GM21423 (cell line): ENCODE results near the gene MUC2.

ENCODE experiments used
- ATAC-seq: cut with Tn5 transposase; IDR thresholded peaks from one replicate; pipeline ENCODE4 v1.9.1; 2021; ENCODE audit warnings: mild to moderate bottlenecking, moderate library complexity; ENCODE audit not compliant: unreplicated experiment

The MUC2 gene

GRCh38 chr11:1074244-1075221 is at the start of gene MUC2:
TSS of gene MUC2 (plus strand) at chr11:1074874.
- ATAC-seq: no peak

- ATAC-seq: no peak
Observed at GRCh38 chr11:1025410-1026162, 49.1 kb upstream of the MUC2 start.

- ATAC-seq: no peak
Observed at GRCh38 chr11:1026163-1026450, 48.6 kb upstream of the MUC2 start.

- no peak for ATAC-seq
Observed at GRCh38 chr11:1026641-1027482, 47.8 kb upstream of the MUC2 start.

GRCh38 chr11:1027483-1028290 is 47.0 kb upstream of the MUC2 start:
- ATAC-seq: no peak

- no peak for ATAC-seq
Observed at GRCh38 chr11:1028291-1028540, 46.5 kb upstream of the MUC2 start.

GRCh38 chr11:1028616-1029015 is 46.1 kb upstream of the MUC2 start:
- ATAC-seq: no peak

GRCh38 chr11:1029051-1029450 is 45.6 kb upstream of the MUC2 start:
- ATAC-seq: no peak

- no peak for ATAC-seq
Observed at GRCh38 chr11:1029654-1030053, 45.0 kb upstream of the MUC2 start.

- ATAC-seq: no peak
Observed at GRCh38 chr11:1030086-1030485, 44.6 kb upstream of the MUC2 start.

GRCh38 chr11:1030556-1030955 is 44.1 kb upstream of the MUC2 start:
- ATAC-seq: no peak

GRCh38 chr11:1031121-1031899 is 43.4 kb upstream of the MUC2 start:
- no peak for ATAC-seq

GRCh38 chr11:1032310-1032891 is 42.3 kb upstream of the MUC2 start:
- no peak for ATAC-seq

GRCh38 chr11:1033016-1033798 is 41.5 kb upstream of the MUC2 start:
- no peak for ATAC-seq

GRCh38 chr11:1034001-1034400 is 40.7 kb upstream of the MUC2 start:
- no peak for ATAC-seq

- ATAC-seq: no peak
Observed at GRCh38 chr11:1034456-1035295, 40.0 kb upstream of the MUC2 start.

- no peak for ATAC-seq
Observed at GRCh38 chr11:1035577-1036283, 38.9 kb upstream of the MUC2 start.
